Transverse colon (tissue), 3 donors: ENCODE results near the gene MAN1C1.

Experiments
- CTCF ChIP-seq, 5 experiments: fragments of 200-600 bp in 3 of 5; fragments of 450-650 bp in 2 of 5; sonication (generic) in 3 of 5; IDR thresholded peaks; 1 replicate in 2 of 5; 2 replicates in 3 of 5; pipeline ENCODE4 v1.5.1; 2016 to 2017; ENCODE audit warnings: antibody characterized with exemption in 5 of 5, inconsistent platforms in 3 of 5, mild to moderate bottlenecking in 2 of 5, moderate library complexity in 1 of 5
- POLR2A ChIP-seq: fragments of 450-650 bp; IDR thresholded peaks from one replicate; pipeline ENCODE4 v1.6.1; 2016; ENCODE audit warnings: antibody characterized with exemption, mild to moderate bottlenecking, moderate library complexity

GRCh38 chr1:25727635-25728286 lies 111.2 kb downstream of the MAN1C1 start:
- no peak for TF ChIP-seq CTCF (IDR thresholded peaks at IDR 0.05)
- TF ChIP-seq POLR2A, result no peak
